GM12874 (cell line): Measurements from ENCODE around the gene PCDHGA12.

Experiments used
- TF ChIP-seq, protein P1 (sequence below): IDR thresholded peaks from 2 replicates; pipeline ENCODE4 v1.5.1; 2011; ENCODE audit warnings: low read depth, mild to moderate bottlenecking, control low read depth, low read length, moderate library complexity; ENCODE audit not compliant: insufficient read depth

The PCDHGA12 gene

DNA sequence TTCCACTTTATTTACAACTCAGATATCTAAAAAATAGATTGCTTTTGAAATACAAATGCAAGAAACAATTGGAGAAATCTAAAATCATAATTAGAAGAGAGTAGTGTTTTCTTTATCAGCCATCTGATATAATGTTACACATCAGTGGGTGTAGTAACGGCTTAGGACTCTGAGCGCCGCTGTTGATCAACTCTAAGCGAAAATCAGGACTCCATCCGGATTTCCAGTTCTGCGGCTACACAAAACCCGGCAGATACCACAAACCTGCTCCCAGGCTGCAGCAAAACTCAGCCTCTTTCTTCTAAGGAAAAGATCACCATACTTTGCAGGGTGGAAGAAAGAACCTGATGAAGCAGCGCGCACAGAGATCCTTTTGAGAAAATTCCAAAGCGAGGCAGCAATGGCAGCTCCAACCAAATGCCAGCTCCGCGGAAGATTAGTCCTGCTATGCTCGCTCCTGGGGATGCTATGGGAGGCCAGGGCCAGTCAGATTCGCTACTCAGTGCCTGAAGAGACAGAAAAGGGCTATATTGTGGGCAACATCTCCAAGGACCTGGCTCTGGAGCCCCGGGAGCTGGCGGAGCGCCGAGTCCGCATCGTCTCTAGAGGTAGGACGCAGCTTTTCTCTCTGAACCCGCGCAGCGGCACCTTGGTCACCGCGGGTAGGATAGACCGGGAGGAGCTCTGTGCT lies 27.6 kb upstream of the PCDHGA12 start, which contains the start of gene PCDHGA9:
TSS of gene PCDHGA9 (plus strand) at position 226 of the 691 bp plus-strand sequence. CDS start at position 401, 175 bp downstream.
- TF ChIP-seq, protein P1, sequence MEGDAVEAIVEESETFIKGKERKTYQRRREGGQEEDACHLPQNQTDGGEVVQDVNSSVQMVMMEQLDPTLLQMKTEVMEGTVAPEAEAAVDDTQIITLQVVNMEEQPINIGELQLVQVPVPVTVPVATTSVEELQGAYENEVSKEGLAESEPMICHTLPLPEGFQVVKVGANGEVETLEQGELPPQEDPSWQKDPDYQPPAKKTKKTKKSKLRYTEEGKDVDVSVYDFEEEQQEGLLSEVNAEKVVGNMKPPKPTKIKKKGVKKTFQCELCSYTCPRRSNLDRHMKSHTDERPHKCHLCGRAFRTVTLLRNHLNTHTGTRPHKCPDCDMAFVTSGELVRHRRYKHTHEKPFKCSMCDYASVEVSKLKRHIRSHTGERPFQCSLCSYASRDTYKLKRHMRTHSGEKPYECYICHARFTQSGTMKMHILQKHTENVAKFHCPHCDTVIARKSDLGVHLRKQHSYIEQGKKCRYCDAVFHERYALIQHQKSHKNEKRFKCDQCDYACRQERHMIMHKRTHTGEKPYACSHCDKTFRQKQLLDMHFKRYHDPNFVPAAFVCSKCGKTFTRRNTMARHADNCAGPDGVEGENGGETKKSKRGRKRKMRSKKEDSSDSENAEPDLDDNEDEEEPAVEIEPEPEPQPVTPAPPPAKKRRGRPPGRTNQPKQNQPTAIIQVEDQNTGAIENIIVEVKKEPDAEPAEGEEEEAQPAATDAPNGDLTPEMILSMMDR, result no peak

DNA sequence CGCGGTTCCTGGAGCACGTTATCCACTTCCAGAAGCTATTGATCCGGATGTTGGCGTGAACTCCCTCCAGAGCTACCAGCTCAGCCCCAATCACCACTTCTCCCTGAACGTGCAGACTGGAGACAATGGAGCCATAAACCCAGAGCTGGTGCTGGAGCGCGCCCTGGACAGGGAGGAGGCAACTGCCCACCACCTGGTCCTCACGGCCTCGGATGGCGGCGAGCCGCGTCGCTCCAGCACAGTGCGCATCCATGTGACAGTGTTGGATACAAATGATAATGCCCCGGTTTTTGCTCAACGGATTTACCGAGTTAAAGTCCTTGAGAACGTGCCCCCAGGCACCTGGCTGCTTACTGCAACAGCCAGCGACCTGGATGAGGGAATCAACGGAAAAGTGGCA lies 26.9 kb upstream of the PCDHGA12 start:
- TF ChIP-seq, protein P1, result no peak

DNA sequence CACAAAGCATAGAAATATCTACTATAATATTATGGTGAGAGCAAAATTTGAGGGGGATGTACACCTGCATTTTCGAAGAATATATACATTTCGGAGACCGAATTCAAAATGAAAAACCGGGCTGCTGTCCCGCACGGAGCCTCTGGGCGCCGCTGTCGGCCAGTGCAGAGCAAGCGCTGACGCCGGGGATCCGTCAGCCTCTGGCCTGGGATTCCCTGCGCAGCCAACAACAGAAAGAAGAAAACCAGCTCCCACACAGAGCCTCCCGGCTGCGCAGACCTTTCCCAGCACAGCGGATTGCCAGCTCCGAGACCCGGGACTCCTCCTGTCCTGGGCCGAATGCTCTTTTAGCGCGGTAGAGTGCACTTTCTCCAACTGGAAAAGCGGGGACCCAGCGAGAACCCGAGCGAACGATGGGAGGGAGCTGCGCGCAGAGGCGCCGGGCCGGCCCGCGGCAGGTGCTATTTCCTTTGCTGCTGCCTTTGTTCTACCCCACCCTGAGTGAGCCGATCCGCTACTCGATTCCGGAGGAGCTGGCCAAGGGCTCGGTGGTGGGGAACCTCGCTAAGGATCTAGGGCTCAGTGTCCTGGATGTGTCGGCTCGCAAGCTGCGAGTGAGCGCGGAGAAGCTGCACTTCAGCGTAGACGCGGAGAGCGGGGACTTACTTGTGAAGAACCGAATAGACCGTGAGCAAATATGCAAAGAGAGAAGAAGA lies 22.4 kb upstream of the PCDHGA12 start, which contains the start of gene PCDHGB6:
TSS of gene PCDHGB6 (plus strand) at position 232 of the 716 bp plus-strand sequence. CDS start at position 414, 182 bp downstream.
- TF ChIP-seq, protein P1, result peak; percentile 78

DNA sequence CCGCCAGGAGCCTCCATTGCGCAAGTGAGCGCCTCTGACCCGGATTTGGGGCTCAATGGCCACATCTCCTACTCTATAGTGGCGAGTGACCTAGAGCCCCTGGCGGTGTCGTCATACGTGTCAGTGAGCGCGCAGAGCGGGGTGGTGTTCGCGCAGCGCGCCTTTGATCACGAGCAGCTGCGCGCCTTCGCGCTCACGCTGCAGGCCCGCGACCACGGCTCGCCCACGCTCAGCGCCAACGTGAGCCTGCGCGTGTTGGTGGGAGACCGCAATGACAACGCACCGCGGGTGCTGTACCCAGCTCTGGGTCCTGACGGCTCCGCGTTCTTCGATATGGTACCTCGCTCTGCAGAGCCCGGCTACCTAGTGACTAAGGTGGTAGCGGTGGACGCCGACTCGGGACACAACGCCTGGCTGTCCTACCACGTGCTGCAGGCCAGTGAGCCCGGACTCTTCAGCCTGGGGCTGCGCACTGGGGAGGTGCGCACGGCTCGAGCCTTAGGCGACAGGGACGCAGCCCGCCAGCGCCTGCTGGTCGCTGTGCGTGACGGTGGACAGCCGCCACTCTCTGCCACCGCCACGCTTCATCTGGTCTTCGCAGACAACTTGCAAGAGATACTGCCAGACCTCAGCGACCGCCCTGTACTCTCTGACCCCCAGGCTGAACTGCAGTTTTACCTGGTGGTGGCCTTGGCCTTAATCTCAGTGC lies 20.6 kb upstream of the PCDHGA12 start:
- TF ChIP-seq, protein P1, result no peak

DNA sequence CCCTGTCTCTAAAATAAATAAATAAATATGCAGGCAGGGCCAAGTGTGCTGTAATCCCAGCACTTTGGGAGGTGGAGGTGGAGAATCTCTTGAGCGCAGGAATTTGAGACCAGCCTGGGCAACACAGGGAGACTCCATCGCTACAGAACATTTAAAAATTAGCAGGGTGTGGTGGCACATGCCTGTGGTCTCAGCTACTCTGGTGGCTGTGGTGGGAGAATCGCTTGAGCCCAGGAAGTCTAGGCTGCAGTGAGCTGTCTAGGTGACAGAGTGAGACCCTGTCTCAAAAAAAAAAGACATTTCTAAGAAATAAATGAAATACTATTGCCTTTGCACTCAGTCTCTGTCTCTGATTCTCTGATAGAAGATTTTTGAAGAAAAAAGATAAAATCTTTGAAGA lies 18.7 kb upstream of the PCDHGA12 start:
- TF ChIP-seq, protein P1, result no peak

DNA sequence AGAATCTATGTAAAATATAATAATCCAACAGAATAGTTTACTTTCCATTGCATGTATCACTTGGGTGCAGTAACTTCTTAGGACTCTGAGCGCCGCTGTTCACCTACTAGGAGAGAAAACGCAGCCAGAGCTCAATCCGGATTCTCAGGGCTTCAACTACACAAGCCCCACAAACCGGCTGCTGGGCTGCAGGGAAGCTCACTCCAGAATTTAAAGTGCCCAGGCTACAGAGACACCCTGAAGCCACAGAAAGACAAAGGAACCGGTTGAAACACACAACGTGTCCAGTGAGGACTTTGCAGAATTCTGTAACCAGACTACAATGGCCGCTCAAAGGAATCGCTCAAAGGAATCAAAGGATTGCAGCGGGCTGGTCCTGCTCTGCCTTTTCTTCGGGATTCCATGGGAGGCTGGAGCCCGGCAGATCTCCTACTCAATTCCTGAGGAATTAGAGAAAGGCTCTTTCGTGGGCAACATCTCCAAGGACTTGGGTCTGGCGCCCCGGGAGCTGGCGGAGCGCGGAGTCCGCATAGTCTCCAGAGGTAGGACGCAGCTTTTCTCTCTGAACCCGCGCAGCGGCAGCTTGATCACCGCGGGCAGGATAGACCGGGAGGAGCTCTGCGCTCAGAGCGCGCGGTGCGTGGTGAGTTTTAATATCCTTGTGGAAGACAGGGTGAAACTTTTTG lies 17.3 kb upstream of the PCDHGA12 start, which contains the start of gene PCDHGA10:
TSS of gene PCDHGA10 (plus strand) at position 134 of the 686 bp plus-strand sequence. CDS start at position 323, 189 bp downstream.
- TF ChIP-seq, protein P1, result peak; percentile 70
